NOMO-1 treated with DMSO at 0.1 percent for 48 hours (cell line): ENCODE measurements around the gene ZMYND8.
"Not testable (repeated sequence)": the region's sequence is repeated elsewhere in the genome, so short reads cannot be mapped to it uniquely, and the experiment has no call there.

Source experiments
- DNase-seq: peaks from one replicate; lab custom pipeline; 2025; ENCODE audit not compliant: unreplicated experiment; lab: John Stamatoyannopoulos, UW

Gene ZMYND8

GRCh38 chr20:47356526-47357295 is at the start of gene ZMYND8:
ZMYND8 (minus strand) TSS chr20:47356699; CDS start chr20:47356670, 29 bp downstream.
- DNase-seq = peak; percentile 88

GRCh38 chr20:47405775-47406325 is 49.4 kb upstream of the ZMYND8 start:
- no peak for DNase-seq

- no peak for DNase-seq
Measured at GRCh38 chr20:47400685-47401084, 44.2 kb upstream of the ZMYND8 start.

GRCh38 chr20:47397652-47398301 is 41.3 kb upstream of the ZMYND8 start:
- DNase-seq = no peak

GRCh38 chr20:47396762-47397476 is 40.4 kb upstream of the ZMYND8 start:
- no peak for DNase-seq

- DNase-seq = not testable (repeated sequence)
Measured at GRCh38 chr20:47393796-47394514, 37.5 kb upstream of the ZMYND8 start.

GRCh38 chr20:47392721-47393073 is 36.2 kb upstream of the ZMYND8 start:
- DNase-seq = no peak

GRCh38 chr20:47392015-47392720 is 35.7 kb upstream of the ZMYND8 start:
- peak; percentile 80 for DNase-seq

- DNase-seq = no peak
Measured at GRCh38 chr20:47391276-47392010, 34.9 kb upstream of the ZMYND8 start.

- peak; percentile 65 for DNase-seq
Measured at GRCh38 chr20:47389867-47390347, 33.4 kb upstream of the ZMYND8 start.

GRCh38 chr20:47385968-47386367 is 29.5 kb upstream of the ZMYND8 start:
- not testable (repeated sequence) for DNase-seq

GRCh38 chr20:47382746-47383415 is 26.4 kb upstream of the ZMYND8 start:
- DNase-seq = no peak

GRCh38 chr20:47380481-47380880 is 24.0 kb upstream of the ZMYND8 start:
- DNase-seq = no peak

GRCh38 chr20:47379433-47380150 is 23.1 kb upstream of the ZMYND8 start:
- no peak for DNase-seq

GRCh38 chr20:47377122-47377722 is 20.7 kb upstream of the ZMYND8 start:
- DNase-seq = no peak

GRCh38 chr20:47376096-47376643 is 19.7 kb upstream of the ZMYND8 start:
- not testable (repeated sequence) for DNase-seq

- not testable (repeated sequence) for DNase-seq
Measured at GRCh38 chr20:47374121-47374520, 17.6 kb upstream of the ZMYND8 start.
